ENCODE results near the gene CAV1. TPM values are rescaled to one million over a fixed set of nuclear protein-coding genes. Genes with fewer than 3 reads are reported as not detected.
A peak's percentile ranks its signal among the peaks of the same experiment; 100 is the strongest.

Gene CAV1
- total and polyA plus RNA-seq, 5 donors from 2014 or later: 0.11 to 0.18 TPM; not detected in 3

GRCh38 chr7:116517626-116518025, 7.2 kb upstream of the CAV1 start:
- H3K36me3 Mint-ChIP-seq: no peaks in the 10 kb centered on the region
- ATAC-seq (ENCODE audit: low read depth in 2 of 2) (no peak), DNase-seq (no peak)
- Histone ChIP-seq H3K9me3 (ENCODE audit: control insufficient read depth in 2 of 2, low read length in 2 of 2) (no peaks in the 10 kb centered on the region), H3K36me3 (ENCODE audit: control insufficient read depth, insufficient read depth, low read length) (no peaks in the 10 kb centered on the region), H3K27ac (ENCODE audit: insufficient read depth, low read length, poor library complexity, severe bottlenecking) (no peak overlapping the region), H3K4me1 (ENCODE audit: control insufficient read depth, insufficient read depth, low read length, poor library complexity, severe bottlenecking) (no peaks in the 10 kb centered on the region), H3K27me3 (ENCODE audit: control insufficient read depth, insufficient read depth, low read length) (peaks cover 25% of the 10 kb centered on the region), H3K4me3 (ENCODE audit: low read depth, low read length) (no peak overlapping the region)
- no peak overlapping the region for H3K27ac Mint-ChIP-seq
- H3K9me3 Mint-ChIP-seq: peaks cover 0 to 1% (median 0%) of the 10 kb centered on the region in 7 donors
- H3K4me3 Mint-ChIP-seq: no peak overlapping the region
- H3K4me1 Mint-ChIP-seq: peaks cover 0 to 2% (median 0%) of the 10 kb centered on the region in 4 donors
- H3K27me3 Mint-ChIP-seq: peaks cover 47% of the 10 kb centered on the region

- H3K27ac ChIP-seq (ENCODE audit: insufficient read depth, low read length, poor library complexity, severe bottlenecking): no peak overlapping the region
- Mint-ChIP-seq H3K4me1 (peaks cover 0 to 5% (median 4%) of the 10 kb centered on the region in 4 donors), H3K36me3 (no peaks in the 10 kb centered on the region), H3K27me3 (peaks cover 55% of the 10 kb centered on the region), H3K9me3 (peaks cover 0 to 3% (median 0%) of the 10 kb centered on the region in 7 donors), H3K27ac (no peak overlapping the region), H3K4me3 (no peak overlapping the region)
- no peak for ATAC-seq (ENCODE audit: low read depth in 2 of 2)
- no peaks in the 10 kb centered on the region for H3K9me3 ChIP-seq (ENCODE audit: control insufficient read depth in 2 of 2, low read length in 2 of 2)
- DNase-seq: no peak
- no peaks in the 10 kb centered on the region for H3K36me3 ChIP-seq (ENCODE audit: control insufficient read depth, insufficient read depth, low read length)
- peaks cover 34% of the 10 kb centered on the region for H3K27me3 ChIP-seq (ENCODE audit: control insufficient read depth, insufficient read depth, low read length)
- no peak overlapping the region for H3K4me3 ChIP-seq (ENCODE audit: low read depth, low read length)
- H3K4me1 ChIP-seq (ENCODE audit: control insufficient read depth, insufficient read depth, low read length, poor library complexity, severe bottlenecking): no peaks in the 10 kb centered on the region
Observed at GRCh38 chr7:116518961-116519360, 5.9 kb upstream of the CAV1 start.

- Histone ChIP-seq H3K4me3 (ENCODE audit: low read depth, low read length) (no peak overlapping the region), H3K27ac (ENCODE audit: insufficient read depth, low read length, poor library complexity, severe bottlenecking) (no peak overlapping the region), H3K4me1 (ENCODE audit: control insufficient read depth, insufficient read depth, low read length, poor library complexity, severe bottlenecking) (peaks cover 17% of the 10 kb centered on the region), H3K27me3 (ENCODE audit: control insufficient read depth, insufficient read depth, low read length) (peaks cover 34% of the 10 kb centered on the region), H3K9me3 (ENCODE audit: control insufficient read depth in 2 of 2, low read length in 2 of 2) (no peaks in the 10 kb centered on the region), H3K36me3 (ENCODE audit: control insufficient read depth, insufficient read depth, low read length) (no peaks in the 10 kb centered on the region)
- H3K4me1 Mint-ChIP-seq: peaks cover 0 to 21% (median 7%) of the 10 kb centered on the region in 4 donors
- H3K36me3 Mint-ChIP-seq: no peaks in the 10 kb centered on the region
- H3K27ac Mint-ChIP-seq: no peak overlapping the region
- peaks cover 63% of the 10 kb centered on the region for H3K27me3 Mint-ChIP-seq
- DNase-seq: no peak
- H3K9me3 Mint-ChIP-seq: peaks cover 0 to 1% (median 0%) of the 10 kb centered on the region in 7 donors
- no peak overlapping the region for H3K4me3 Mint-ChIP-seq
- no peak for ATAC-seq (ENCODE audit: low read depth in 2 of 2)
Observed at GRCh38 chr7:116521046-116521664, 3.7 kb upstream of the CAV1 start.

GRCh38 chr7:116522247-116522646, 2.6 kb upstream of the CAV1 start:
- Mint-ChIP-seq H3K27ac (no peak overlapping the region), H3K27me3 (peaks cover 72% of the 10 kb centered on the region), H3K4me3 (no peak overlapping the region), H3K4me1 (peaks cover 0 to 30% (median 10%) of the 10 kb centered on the region in 4 donors), H3K36me3 (no peaks in the 10 kb centered on the region), H3K9me3 (peaks cover 0 to 1% (median 0%) of the 10 kb centered on the region in 7 donors)
- Histone ChIP-seq H3K4me1 (ENCODE audit: control insufficient read depth, insufficient read depth, low read length, poor library complexity, severe bottlenecking) (peaks cover 23% of the 10 kb centered on the region), H3K9me3 (ENCODE audit: control insufficient read depth in 2 of 2, low read length in 2 of 2) (no peaks in the 10 kb centered on the region), H3K36me3 (ENCODE audit: control insufficient read depth, insufficient read depth, low read length) (no peaks in the 10 kb centered on the region), H3K27me3 (ENCODE audit: control insufficient read depth, insufficient read depth, low read length) (peaks cover 45% of the 10 kb centered on the region), H3K27ac (ENCODE audit: insufficient read depth, low read length, poor library complexity, severe bottlenecking) (no peak overlapping the region), H3K4me3 (ENCODE audit: low read depth, low read length) (no peak overlapping the region)
- no peak for ATAC-seq (ENCODE audit: low read depth in 2 of 2)
- DNase-seq: no peak

- Histone ChIP-seq H3K4me1 (ENCODE audit: control insufficient read depth, insufficient read depth, low read length, poor library complexity, severe bottlenecking) (peaks cover 23% of the 10 kb centered on the region), H3K9me3 (ENCODE audit: control insufficient read depth in 2 of 2, low read length in 2 of 2) (no peaks in the 10 kb centered on the region), H3K4me3 (ENCODE audit: low read depth, low read length) (no peak overlapping the region), H3K27ac (ENCODE audit: insufficient read depth, low read length, poor library complexity, severe bottlenecking) (no peak overlapping the region), H3K36me3 (ENCODE audit: control insufficient read depth, insufficient read depth, low read length) (no peaks in the 10 kb centered on the region), H3K27me3 (ENCODE audit: control insufficient read depth, insufficient read depth, low read length) (peaks cover 53% of the 10 kb centered on the region)
- no peak for ATAC-seq (ENCODE audit: low read depth in 2 of 2)
- peaks cover 0 to 1% (median 0%) of the 10 kb centered on the region in 7 donors for H3K9me3 Mint-ChIP-seq
- peaks cover 0 to 30% (median 10%) of the 10 kb centered on the region in 4 donors for H3K4me1 Mint-ChIP-seq
- H3K27ac Mint-ChIP-seq: peak overlapping the region in 1 of 3 donors; percentile 54
- peaks cover 91% of the 10 kb centered on the region for H3K27me3 Mint-ChIP-seq
- DNase-seq: no peak
- no peaks in the 10 kb centered on the region for H3K36me3 Mint-ChIP-seq
- no peak overlapping the region for H3K4me3 Mint-ChIP-seq
Observed at GRCh38 chr7:116524221-116524608, 621 bp upstream of the CAV1 start.

GRCh38 chr7:116525298-116525912, 569 bp downstream of the CAV1 start:
- peak in 1 of 3 donors; percentile 16 for DNase-seq
- ATAC-seq (ENCODE audit: low read depth in 2 of 2): no peak
- Mint-ChIP-seq H3K27ac (no peak overlapping the region), H3K36me3 (no peaks in the 10 kb centered on the region), H3K9me3 (peaks cover 0 to 2% (median 0%) of the 10 kb centered on the region in 7 donors), H3K27me3 (peaks cover 88% of the 10 kb centered on the region), H3K4me3 (peak overlapping the region; percentile 76 to 92 (median 84)), H3K4me1 (peaks cover 0 to 30% (median 10%) of the 10 kb centered on the region in 4 donors)
- no peaks in the 10 kb centered on the region for H3K9me3 ChIP-seq (ENCODE audit: control insufficient read depth in 2 of 2, low read length in 2 of 2)
- H3K27me3 ChIP-seq (ENCODE audit: control insufficient read depth, insufficient read depth, low read length): peaks cover 49% of the 10 kb centered on the region
- peak overlapping the region; percentile 26 for H3K4me3 ChIP-seq (ENCODE audit: low read depth, low read length)
- no peaks in the 10 kb centered on the region for H3K36me3 ChIP-seq (ENCODE audit: control insufficient read depth, insufficient read depth, low read length)
- H3K4me1 ChIP-seq (ENCODE audit: control insufficient read depth, insufficient read depth, low read length, poor library complexity, severe bottlenecking): peaks cover 23% of the 10 kb centered on the region
- no peak overlapping the region for H3K27ac ChIP-seq (ENCODE audit: insufficient read depth, low read length, poor library complexity, severe bottlenecking)

- Histone ChIP-seq H3K4me3 (ENCODE audit: low read depth, low read length) (peak overlapping the region; percentile 32), H3K36me3 (ENCODE audit: control insufficient read depth, insufficient read depth, low read length) (no peaks in the 10 kb centered on the region), H3K27ac (ENCODE audit: insufficient read depth, low read length, poor library complexity, severe bottlenecking) (no peak overlapping the region), H3K4me1 (ENCODE audit: control insufficient read depth, insufficient read depth, low read length, poor library complexity, severe bottlenecking) (peaks cover 23% of the 10 kb centered on the region), H3K27me3 (ENCODE audit: control insufficient read depth, insufficient read depth, low read length) (peaks cover 53% of the 10 kb centered on the region), H3K9me3 (ENCODE audit: control insufficient read depth in 2 of 2, low read length in 2 of 2) (no peaks in the 10 kb centered on the region)
- Mint-ChIP-seq H3K4me1 (peaks cover 0 to 30% (median 10%) of the 10 kb centered on the region in 4 donors), H3K27me3 (peaks cover 83% of the 10 kb centered on the region), H3K9me3 (peaks cover 0 to 2% (median 0%) of the 10 kb centered on the region in 7 donors), H3K36me3 (no peaks in the 10 kb centered on the region), H3K27ac (no peak overlapping the region), H3K4me3 (peak overlapping the region; percentile 76 to 92 (median 84))
- ATAC-seq (ENCODE audit: low read depth in 2 of 2) (peak; percentile 85 to 86), DNase-seq (peak; percentile 32 to 68 (median 43))
Observed at GRCh38 chr7:116525913-116526861, 1.4 kb downstream of the CAV1 start.
